Smooth muscle cell of trachea (primary cell): ENCODE results near the gene TENM4. TPM values are rescaled to one million over a fixed set of nuclear protein-coding genes. Genes with fewer than 3 reads are reported as not detected.

Experiments
- total RNA-seq: library from RNA; depleted of rRNA; stranded (reverse); fragments of >200 nt; gene quantifications from 2 replicates; pipeline ENCODE4 v1.2.1, GENCODE V29; 2014

Gene TENM4
- total RNA-seq: 109 and 143 TPM in 2 replicates

DNA sequence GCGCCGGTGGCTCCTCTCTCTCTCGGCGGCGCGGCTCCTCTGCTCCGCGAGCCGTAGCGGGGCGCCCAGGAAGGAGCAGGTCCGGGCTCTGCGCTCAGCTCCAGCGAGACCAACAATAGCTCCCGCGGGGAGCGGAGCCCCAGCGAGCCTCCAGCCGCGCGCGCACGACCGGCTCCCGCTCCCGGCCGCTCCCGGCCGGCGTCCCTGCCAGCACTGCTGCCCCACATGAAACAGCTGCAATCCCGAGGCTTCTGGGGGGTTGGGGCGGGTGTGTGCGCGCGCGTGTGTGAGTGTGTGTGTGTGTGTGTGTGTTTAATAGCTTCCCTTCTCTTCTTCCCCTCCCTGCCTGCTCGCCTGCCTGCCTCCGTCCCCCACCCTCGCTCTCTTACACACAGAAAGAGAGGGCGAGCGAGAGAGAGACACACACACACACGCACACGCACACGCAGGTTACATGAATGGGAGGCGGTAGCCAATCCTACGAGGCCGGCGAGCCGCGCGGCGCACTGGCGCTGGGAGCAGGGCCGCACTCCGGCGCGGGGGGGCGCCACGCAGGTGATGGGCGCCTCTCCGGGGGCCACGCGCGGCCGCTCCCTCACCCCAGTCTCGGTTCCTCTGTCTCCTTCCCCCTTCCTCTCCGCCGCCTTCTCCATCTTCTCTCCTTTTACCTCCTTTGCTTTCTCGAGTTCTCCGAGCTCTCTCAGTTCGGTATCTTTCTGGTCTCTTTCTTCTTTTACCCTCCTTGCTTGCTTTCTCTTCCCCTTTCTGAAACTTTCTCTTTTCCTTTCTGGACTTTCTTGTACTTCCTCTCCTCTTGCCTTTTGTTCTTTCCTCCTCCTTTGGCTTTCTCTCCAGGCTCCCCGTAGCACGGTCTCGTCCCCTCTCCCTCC is at the start of gene TENM4:
Gene TENM4 (minus strand): TSS at position 460 of the 890 bp plus-strand sequence. CDS start 371,086 bp downstream, outside the sequence.

